ENCODE data around the gene PSMA6. TPM values are rescaled to one million over a fixed set of nuclear protein-coding genes. Genes with fewer than 3 reads are reported as not detected.
A peak's percentile ranks its signal among the peaks of the same experiment; 100 is the strongest.

Gene PSMA6
- total RNA-seq, 1 experiment from 2014 or later, result 210 TPM

- POLR2A ChIA-PET, result interaction anchor here (0.6 to 1.3 kb wide), 5 partner anchors 16 to 629 kb away, joined by 3 to 5 read pairs (median 3); no protein-coding TSS in a partner anchor
- Mint-ChIP-seq H3K4me1 (peaks cover 40% of the 10 kb centered on the region), H3K4me3 (no peak overlapping the region), H3K36me3 (no peaks in the 10 kb centered on the region), H3K27me3 (ENCODE audit: low read depth) (no peaks in the 10 kb centered on the region), H3K9me3 (no peaks in the 10 kb centered on the region), H3K27ac (no peak overlapping the region)
- CTCF ChIA-PET, result interaction anchor here (0.6 to 1.7 kb wide), 3 partner anchors 38 to 163 kb away, joined by 3 to 6 read pairs (median 4); no protein-coding TSS in a partner anchor
- ATAC-seq (no peak), DNase-seq (ENCODE audit: low spot score) (no peak)
- TF ChIP-seq ZNF232 (CRISPR knock-in tag; IDR thresholded peaks at IDR 0.05) (no peak), TEAD1 (CRISPR knock-in tag; IDR thresholded peaks at IDR 0.05) (no peak), ATF3 (CRISPR knock-in tag; conservative IDR thresholded peaks at IDR 0.05) (no peak), OVOL2 (CRISPR knock-in tag; IDR thresholded peaks at IDR 0.05; ENCODE audit: borderline replicate concordance) (no peak), KAT7 (CRISPR knock-in tag; IDR thresholded peaks at IDR 0.05; ENCODE audit: borderline replicate concordance) (no peak), IRF1 (CRISPR knock-in tag; IDR thresholded peaks at IDR 0.05) (no peak), NFYB (CRISPR knock-in tag; conservative IDR thresholded peaks at IDR 0.05; ENCODE audit: low read depth) (no peak)
- TF ChIP-seq, protein P1, sequence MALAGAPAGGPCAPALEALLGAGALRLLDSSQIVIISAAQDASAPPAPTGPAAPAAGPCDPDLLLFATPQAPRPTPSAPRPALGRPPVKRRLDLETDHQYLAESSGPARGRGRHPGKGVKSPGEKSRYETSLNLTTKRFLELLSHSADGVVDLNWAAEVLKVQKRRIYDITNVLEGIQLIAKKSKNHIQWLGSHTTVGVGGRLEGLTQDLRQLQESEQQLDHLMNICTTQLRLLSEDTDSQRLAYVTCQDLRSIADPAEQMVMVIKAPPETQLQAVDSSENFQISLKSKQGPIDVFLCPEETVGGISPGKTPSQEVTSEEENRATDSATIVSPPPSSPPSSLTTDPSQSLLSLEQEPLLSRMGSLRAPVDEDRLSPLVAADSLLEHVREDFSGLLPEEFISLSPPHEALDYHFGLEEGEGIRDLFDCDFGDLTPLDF (CRISPR knock-in tag; IDR thresholded peaks at IDR 0.05), result no peak
- TF ChIP-seq, protein P2, sequence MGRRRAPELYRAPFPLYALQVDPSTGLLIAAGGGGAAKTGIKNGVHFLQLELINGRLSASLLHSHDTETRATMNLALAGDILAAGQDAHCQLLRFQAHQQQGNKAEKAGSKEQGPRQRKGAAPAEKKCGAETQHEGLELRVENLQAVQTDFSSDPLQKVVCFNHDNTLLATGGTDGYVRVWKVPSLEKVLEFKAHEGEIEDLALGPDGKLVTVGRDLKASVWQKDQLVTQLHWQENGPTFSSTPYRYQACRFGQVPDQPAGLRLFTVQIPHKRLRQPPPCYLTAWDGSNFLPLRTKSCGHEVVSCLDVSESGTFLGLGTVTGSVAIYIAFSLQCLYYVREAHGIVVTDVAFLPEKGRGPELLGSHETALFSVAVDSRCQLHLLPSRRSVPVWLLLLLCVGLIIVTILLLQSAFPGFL (CRISPR knock-in tag; IDR thresholded peaks at IDR 0.05; ENCODE audit: borderline replicate concordance), result no peak
These were observed 59.7 kb downstream of the PSMA6 start for GRCh38 chr14:35351897-35352273.

DNA sequence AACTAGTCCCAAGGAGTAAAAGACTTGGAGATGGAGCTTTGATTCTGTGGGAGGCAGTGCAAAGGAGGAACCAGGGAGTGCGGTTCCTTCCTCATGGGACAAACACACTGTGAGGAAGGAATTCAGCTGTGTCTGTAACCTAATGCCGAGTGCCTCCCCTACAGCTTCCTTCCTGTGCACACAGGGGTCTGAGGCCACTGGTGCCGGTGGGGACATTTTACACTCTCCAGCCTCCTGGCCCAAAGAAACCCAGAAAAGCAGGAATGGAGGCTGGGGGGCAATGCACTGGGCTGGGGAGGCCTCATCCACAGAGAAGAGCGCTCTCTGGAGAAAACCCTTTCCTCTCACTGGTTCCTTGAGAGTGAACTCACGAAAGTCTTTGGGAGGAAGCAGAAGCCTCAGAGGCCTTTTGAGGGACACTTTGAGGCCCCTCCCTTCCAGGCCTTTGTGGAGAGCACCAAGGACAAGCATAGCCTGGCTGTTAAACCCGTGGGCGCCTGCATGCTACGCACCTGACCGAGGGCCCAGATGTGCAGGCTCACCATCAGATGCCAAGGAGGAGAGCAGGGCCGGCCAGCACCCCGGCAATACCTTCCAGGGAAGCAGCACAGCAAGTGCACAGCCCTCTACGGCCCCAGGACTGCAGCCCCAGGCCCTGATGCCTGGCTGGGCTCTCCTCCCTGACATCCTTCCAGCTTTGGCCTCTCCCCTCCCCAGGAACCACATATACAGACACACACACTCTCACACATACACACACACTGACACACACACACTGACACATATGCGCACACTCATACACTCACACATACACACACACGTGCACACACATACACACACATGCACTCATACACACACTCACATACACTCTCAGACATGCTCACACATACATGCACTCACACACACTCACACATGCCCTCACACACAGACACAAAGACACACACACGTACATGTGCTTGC, 60.4 kb downstream of the PSMA6 start:
- Mint-ChIP-seq H3K27me3 (ENCODE audit: low read depth) (no peaks in the 10 kb centered on the region), H3K9me3 (no peaks in the 10 kb centered on the region), H3K27ac (peak overlapping the region; percentile 1; the same call in 1 of the 2 replicates), H3K4me1 (peaks cover 33% of the 10 kb centered on the region), H3K36me3 (no peaks in the 10 kb centered on the region), H3K4me3 (no peak overlapping the region)
- TF ChIP-seq ATF3 (CRISPR knock-in tag; conservative IDR thresholded peaks at IDR 0.05) (no peak), RELA (CRISPR knock-in tag; IDR thresholded peaks at IDR 0.05; ENCODE audit: borderline replicate concordance) (no peak), ATF2 (CRISPR knock-in tag; IDR thresholded peaks at IDR 0.05; ENCODE audit: borderline replicate concordance, low read depth) (no peak), ESRRA (CRISPR knock-in tag; IDR thresholded peaks at IDR 0.05; ENCODE audit: borderline replicate concordance) (no peak), FOXP1 (CRISPR knock-in tag; IDR thresholded peaks at IDR 0.05; ENCODE audit: borderline replicate concordance) (no peak), MAX (CRISPR knock-in tag; IDR thresholded peaks at IDR 0.05) (no peak), IRF1 (CRISPR knock-in tag; IDR thresholded peaks at IDR 0.05) (no peak), IRF2 (CRISPR knock-in tag; IDR thresholded peaks at IDR 0.05; ENCODE audit: borderline replicate concordance, low read depth) (no peak), KAT7 (CRISPR knock-in tag; IDR thresholded peaks at IDR 0.05; ENCODE audit: borderline replicate concordance) (no peak)
- TF ChIP-seq, protein P1 (CRISPR knock-in tag; IDR thresholded peaks at IDR 0.05), result no peak
- TF ChIP-seq, protein P3, sequence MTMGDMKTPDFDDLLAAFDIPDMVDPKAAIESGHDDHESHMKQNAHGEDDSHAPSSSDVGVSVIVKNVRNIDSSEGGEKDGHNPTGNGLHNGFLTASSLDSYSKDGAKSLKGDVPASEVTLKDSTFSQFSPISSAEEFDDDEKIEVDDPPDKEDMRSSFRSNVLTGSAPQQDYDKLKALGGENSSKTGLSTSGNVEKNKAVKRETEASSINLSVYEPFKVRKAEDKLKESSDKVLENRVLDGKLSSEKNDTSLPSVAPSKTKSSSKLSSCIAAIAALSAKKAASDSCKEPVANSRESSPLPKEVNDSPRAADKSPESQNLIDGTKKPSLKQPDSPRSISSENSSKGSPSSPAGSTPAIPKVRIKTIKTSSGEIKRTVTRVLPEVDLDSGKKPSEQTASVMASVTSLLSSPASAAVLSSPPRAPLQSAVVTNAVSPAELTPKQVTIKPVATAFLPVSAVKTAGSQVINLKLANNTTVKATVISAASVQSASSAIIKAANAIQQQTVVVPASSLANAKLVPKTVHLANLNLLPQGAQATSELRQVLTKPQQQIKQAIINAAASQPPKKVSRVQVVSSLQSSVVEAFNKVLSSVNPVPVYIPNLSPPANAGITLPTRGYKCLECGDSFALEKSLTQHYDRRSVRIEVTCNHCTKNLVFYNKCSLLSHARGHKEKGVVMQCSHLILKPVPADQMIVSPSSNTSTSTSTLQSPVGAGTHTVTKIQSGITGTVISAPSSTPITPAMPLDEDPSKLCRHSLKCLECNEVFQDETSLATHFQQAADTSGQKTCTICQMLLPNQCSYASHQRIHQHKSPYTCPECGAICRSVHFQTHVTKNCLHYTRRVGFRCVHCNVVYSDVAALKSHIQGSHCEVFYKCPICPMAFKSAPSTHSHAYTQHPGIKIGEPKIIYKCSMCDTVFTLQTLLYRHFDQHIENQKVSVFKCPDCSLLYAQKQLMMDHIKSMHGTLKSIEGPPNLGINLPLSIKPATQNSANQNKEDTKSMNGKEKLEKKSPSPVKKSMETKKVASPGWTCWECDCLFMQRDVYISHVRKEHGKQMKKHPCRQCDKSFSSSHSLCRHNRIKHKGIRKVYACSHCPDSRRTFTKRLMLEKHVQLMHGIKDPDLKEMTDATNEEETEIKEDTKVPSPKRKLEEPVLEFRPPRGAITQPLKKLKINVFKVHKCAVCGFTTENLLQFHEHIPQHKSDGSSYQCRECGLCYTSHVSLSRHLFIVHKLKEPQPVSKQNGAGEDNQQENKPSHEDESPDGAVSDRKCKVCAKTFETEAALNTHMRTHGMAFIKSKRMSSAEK (CRISPR knock-in tag; IDR thresholded peaks at IDR 0.05; ENCODE audit: borderline replicate concordance), result no peak
- CTCF ChIA-PET, result interaction anchor here (0.5 to 1.7 kb wide), 4 partner anchors 18 to 164 kb away, joined by 3 to 6 read pairs (median 4); no protein-coding TSS in a partner anchor
- peak; percentile 55 for ATAC-seq
- POLR2A ChIA-PET, result interaction anchor here (1.0 to 1.3 kb wide), 4 partner anchors 15 to 630 kb away, joined by 3 to 5 read pairs (median 3); no protein-coding TSS in a partner anchor
- DNase-seq (ENCODE audit: low spot score), result no peak
